Fibroblast of pulmonary artery (primary cell): Measurements from ENCODE around the gene HDAC4.

ENCODE experiments used
- DNase-seq: peaks from one replicate; pipeline ENCODE4 v3.0.0-alpha.2; 2010; ENCODE audit warnings: low read depth
- H3K4me3 ChIP-seq: replicated peaks from 2 replicates; pipeline ENCODE4 v1.5.1; 2011; ENCODE audit warnings: low read depth, mild to moderate bottlenecking, control low read depth, low read length, moderate library complexity
- TF ChIP-seq, protein P1 (sequence below): IDR thresholded peaks from 2 replicates; pipeline ENCODE4 v1.5.1; 2011; ENCODE audit warnings: mild to moderate bottlenecking, control low read depth, low read length, inconsistent platforms; ENCODE audit errors: missing control alignments

HDAC4 gene

DNA sequence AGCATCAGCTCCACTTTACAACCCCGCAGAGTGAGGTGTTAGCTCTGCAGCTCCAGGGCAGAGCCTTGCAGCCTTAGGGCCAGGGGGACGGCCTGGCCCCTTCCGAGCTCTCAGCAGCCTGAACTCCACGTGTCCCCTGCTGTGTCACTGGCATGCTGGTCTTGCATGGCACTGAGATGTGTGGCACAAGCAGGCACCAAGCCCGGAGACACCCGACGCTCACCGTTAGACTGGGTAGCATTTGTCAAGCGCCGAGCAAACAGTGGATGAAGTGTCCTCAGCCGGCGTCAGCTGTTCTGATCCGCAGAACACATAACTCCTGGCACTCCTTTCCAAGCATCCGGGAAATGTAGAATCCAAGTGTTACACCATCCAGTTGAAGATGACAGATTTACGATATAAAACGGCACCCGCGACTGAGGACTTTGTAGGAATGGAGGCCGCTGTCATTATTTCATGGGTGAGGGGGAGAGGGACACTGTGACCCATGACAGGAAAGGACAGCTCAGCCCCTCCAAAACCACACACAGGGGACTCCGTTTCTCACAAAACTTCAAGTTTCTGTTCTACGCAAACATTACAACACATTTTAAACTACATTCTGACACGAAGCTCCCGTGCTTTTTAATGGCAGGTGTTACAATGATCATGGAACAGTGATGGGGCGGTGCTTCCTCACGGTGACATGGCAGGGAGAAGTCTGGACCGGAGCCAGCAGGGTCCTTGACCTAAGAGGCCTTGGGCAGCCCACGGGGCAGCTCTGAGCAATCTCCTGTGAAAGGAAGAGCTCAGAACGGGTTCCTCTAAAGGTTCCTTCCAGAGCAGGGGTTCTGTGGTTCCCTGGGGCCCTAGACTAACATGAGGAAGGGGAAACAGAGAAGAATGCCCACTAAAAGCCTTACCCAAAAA is 89.4 kb downstream of the HDAC4 start:
- H3K4me3 ChIP-seq = no peak overlapping the region
- TF ChIP-seq, protein P1, sequence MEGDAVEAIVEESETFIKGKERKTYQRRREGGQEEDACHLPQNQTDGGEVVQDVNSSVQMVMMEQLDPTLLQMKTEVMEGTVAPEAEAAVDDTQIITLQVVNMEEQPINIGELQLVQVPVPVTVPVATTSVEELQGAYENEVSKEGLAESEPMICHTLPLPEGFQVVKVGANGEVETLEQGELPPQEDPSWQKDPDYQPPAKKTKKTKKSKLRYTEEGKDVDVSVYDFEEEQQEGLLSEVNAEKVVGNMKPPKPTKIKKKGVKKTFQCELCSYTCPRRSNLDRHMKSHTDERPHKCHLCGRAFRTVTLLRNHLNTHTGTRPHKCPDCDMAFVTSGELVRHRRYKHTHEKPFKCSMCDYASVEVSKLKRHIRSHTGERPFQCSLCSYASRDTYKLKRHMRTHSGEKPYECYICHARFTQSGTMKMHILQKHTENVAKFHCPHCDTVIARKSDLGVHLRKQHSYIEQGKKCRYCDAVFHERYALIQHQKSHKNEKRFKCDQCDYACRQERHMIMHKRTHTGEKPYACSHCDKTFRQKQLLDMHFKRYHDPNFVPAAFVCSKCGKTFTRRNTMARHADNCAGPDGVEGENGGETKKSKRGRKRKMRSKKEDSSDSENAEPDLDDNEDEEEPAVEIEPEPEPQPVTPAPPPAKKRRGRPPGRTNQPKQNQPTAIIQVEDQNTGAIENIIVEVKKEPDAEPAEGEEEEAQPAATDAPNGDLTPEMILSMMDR = no peak
- peak; percentile 28 for DNase-seq

DNA sequence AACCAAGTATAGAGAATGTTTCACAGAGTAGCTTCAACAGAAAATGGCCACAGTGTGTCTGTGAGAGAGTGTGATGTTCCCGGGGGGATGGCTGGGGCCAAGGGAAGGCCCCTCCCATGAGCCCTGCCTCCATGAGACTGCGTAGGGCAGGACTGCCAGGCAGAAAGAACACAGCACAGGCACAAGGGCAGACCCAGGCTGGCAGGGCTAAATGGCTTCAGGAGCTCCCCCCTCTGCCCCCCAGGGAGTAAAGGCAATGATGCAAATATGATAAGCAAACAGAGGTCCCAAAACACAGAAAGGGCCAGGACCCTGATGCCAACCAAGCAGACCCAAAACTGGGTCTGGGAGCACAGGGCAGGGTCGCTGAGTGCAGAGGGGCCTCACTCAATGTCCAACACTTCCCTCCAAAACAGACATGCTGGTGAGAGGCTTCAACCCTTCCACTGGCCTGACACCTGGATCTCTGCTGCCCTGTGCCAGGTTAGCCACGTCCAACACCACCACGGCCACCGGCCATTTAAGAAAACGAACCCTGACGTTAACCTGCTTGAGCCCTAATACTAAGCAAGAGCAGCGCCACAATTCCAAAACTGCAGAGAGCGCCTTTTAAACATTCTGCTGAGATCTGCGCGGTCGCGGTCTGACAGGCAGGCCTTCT is 90.3 kb downstream of the HDAC4 start:
- DNase-seq = no peak
- TF ChIP-seq, protein P1 = no peak
- H3K4me3 ChIP-seq = no peak overlapping the region

DNA sequence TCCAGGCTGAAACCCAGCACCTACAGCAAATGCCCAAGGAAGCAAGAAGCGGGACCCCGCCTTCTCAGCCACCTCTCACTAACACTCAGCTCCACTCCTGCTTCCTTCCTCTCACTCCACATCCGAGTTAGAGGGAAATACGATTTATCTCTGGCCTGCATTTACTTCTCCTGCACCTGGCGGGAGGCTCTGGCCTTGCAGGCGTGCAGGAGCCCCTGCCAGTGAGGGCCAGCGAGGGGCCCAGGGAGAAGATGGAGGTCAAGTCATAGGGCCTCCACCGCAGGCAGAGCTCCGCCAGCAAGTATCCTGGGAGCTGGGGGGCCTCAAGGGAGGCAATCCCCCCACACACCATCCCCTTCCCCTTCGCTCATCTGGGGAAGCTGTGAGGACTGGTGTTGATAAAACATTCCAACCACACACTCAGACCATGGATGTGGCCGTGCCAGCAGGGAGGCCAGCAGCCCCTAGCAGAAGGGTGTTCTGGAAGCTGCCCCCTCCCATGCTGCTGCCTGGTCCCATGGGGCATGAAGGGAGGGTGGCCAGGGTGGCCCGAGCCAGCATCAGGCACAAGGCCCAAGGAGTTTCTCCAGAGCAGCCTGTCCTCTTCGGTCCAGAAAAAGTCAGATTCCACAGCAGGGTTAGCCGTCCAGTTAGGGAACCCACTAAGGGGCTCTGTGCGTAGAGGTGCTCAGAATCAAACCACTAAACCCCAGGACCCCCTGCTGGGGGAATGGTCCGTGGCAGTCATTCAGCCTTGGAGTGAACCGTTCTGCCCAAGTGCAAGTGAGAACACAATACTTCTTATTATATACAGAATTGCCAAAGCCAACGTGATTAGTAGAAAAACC is 91.2 kb downstream of the HDAC4 start:
- TF ChIP-seq, protein P1 = no peak
- no peak for DNase-seq
- H3K4me3 ChIP-seq = peak overlapping the region; percentile 37

DNA sequence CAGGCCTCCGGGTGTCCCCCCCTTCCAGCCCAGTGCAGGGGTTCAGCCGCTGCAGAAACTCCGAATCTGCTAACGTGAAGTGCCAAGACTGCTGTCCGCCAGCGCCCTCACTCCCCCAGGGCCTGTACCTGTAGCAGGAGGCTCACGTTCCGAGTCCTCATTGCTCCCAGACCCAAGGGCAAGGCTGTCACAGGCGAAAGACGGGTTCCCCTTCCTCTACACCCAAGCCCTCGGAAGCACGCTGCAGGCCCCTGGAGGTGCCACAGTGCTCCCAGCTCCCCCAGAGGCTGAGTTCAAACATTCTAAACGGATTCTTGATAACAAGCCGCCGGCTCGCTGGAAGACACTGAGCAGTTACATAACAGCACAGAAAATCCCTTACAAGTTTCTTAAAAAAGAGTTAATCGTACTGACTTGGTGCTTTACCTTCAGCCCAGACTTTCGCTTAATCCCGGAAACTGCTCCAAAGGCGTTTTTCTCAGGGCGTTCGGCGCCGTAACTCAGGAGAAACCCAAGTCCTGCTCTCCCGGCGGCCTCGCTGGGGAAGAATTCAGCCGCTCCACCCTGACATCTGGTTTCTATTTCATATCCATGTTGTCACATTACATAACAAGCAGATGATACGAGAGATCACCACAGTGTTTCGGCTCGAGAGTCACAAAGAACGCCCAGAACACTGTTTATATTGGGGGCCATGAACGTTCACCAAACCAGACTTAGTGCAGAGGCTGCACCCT is 92.0 kb downstream of the HDAC4 start:
- TF ChIP-seq, protein P1 = peak; percentile 13
- H3K4me3 ChIP-seq = peak overlapping the region; percentile 37
- DNase-seq = peak; percentile 57

DNA sequence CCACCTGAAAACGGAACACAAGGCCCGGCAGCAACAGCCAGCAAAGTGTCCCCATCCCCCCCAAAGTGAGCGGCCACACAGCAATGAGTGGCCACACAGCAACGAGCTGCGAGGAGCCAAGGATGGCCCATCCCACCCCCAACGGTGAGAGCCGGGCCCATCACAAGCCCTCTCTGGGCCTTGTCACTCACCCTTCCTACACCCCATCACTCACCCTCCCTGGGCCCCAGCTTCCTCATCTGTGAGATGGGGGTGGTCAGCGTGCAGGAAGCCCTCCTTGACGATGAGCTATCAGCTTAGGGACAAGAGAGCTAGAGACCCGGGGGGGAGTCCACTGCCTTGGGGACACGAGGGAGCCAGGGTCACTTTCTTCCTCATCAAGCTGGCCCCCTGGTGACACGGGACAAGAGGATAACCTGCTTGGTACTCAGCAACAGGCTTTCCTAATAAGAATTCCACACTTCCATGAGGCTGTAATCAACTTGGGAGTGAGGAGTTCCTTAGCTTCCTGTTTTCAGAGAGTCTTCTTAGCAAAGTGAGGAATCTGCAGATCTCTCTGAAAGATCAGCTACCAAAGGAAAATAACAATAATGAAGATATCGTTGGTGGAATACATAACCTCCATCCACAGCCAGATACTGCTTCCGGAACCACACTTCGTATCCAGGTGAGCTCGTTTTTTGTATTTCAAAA is 92.8 kb downstream of the HDAC4 start:
- DNase-seq = no peak
- TF ChIP-seq, protein P1 = no peak
- no peak overlapping the region for H3K4me3 ChIP-seq

DNA sequence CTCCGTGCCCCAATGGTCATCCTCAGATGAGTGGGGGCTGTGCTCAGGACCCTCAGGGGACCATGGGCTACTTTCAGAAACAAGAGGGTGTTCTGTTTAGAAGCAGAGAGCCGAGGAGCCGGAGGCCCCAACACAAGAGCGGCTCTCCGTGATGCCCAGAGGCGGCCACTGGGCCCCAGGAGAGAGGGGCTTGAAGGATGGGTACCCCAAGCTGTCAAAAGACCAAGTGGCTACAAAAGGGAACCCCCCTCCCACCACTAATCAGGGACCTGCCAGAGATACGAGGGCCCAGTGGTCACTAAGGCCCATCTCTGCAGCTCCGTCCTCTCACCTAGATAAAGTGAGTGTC is 93.6 kb downstream of the HDAC4 start:
- H3K4me3 ChIP-seq = no peak overlapping the region
- TF ChIP-seq, protein P1 = no peak
- DNase-seq = no peak
